Measurements from ENCODE around the gene SOWAHA. TPM values are rescaled to one million over a fixed set of nuclear protein-coding genes. Genes with fewer than 3 reads are reported as not detected.

SOWAHA gene
- total and polyA plus RNA-seq, 2 of the 4 experiments (the other 2 are of a cell fraction): 0.03 TPM; not detected in 1

GRCh38 chr5:132848270-132848669, 35.2 kb downstream of the SOWAHA start (continued):
- no peak for TF ChIP-seq ELK1 (IDR thresholded peaks at IDR 0.05; ENCODE audit: borderline replicate concordance, low read depth, low read length)
- no peak for TF ChIP-seq USF2 (IDR thresholded peaks at IDR 0.05; ENCODE audit: low read depth, low read length)
- TF ChIP-seq CHD1 (IDR thresholded peaks at IDR 0.05; ENCODE audit: low read depth, low read length): no peak
- TF ChIP-seq SMC3 (IDR thresholded peaks at IDR 0.05; ENCODE audit: low read depth, low read length): no peak

GRCh38 chr5:132849347-132849746, 36.2 kb downstream of the SOWAHA start:
- WGBS, 2 experiments (ENCODE audit: extremely low coverage in 2 of 2, insufficient read length in 1 of 2): no CpG with 5 or more reads among the region's 1 CpG
- no peak overlapping the region for H3K14ac ChIP-seq (replicated peaks; ENCODE audit: low read depth, low read length)
- no peak overlapping the region for H2BK20ac ChIP-seq (ENCODE audit: low read depth, low read length)
- no peak overlapping the region for H2AK5ac ChIP-seq (ENCODE audit: low read depth, low read length)
- no peak overlapping the region for H2AK9ac ChIP-seq (replicated peaks; ENCODE audit: low read depth, low read length, poor library complexity)
- peak overlapping the region; percentile 29 for H3K18ac ChIP-seq (ENCODE audit: low read depth, low read length)
- H4K20me1 ChIP-seq (ENCODE audit: insufficient read depth, low read length): no peaks in the 10 kb centered on the region
- ATAC-seq (ENCODE audit: low read depth) (no peak), DNase-seq (no peak)
- H2BK15ac ChIP-seq (ENCODE audit: low read depth, low read length): no peak overlapping the region
- no peak overlapping the region; the same call in 1 of the 2 replicates for H3K23ac ChIP-seq (ENCODE audit: low read depth, low read length)
- H3K4ac ChIP-seq (ENCODE audit: low read depth, low read length): no peak overlapping the region
- 0 out of 4 replicates have a peak overlapping the region, but pooled peaks of 1 of the 2 experiments have one; percentile 19 for H4K8ac ChIP-seq (ENCODE audit: low read depth in 2 of 2, low read length in 2 of 2)
- no peaks in the 10 kb centered on the region for H3K27me3 ChIP-seq (ENCODE audit: control insufficient read depth, insufficient read depth, low read length)
- H3K27ac ChIP-seq (ENCODE audit: insufficient read depth, low read length): no peak overlapping the region
- intact Hi-C loops (cut with micrococcal nuclease): no loop called here
- no peaks in the 10 kb centered on the region for H3K36me3 ChIP-seq (ENCODE audit: control insufficient read depth, insufficient read depth, low read length)
- dilution Hi-C loops (cut with HindIII; ENCODE audit: low sequenced_read_pairs, unreplicated experiment): no loop called here
- H3K4me2 ChIP-seq (ENCODE audit: low read depth, low read length): no peak overlapping the region
- ChIA-PET POLR2A (ENCODE audit: unreplicated experiment) (no interaction called here), CTCF (no interaction called here)
- no peaks in the 10 kb centered on the region for H3K79me1 ChIP-seq (ENCODE audit: low read depth in 1 of 2, low read length in 2 of 2)
- peaks cover 3% of the 10 kb centered on the region; the same call in 1 of the 2 replicates for H3K4me1 ChIP-seq (ENCODE audit: control insufficient read depth, insufficient read depth, low read length)
- H4K5ac ChIP-seq (ENCODE audit: low read depth, low read length): 0 out of 2 replicates have a peak overlapping the region, but pooled peaks have one; percentile 17
- no peak overlapping the region for H3K56ac ChIP-seq (ENCODE audit: extremely low read depth, insufficient read depth, low read length)
- TF ChIP-seq NFE2L2 (IDR thresholded peaks at IDR 0.05; ENCODE audit: low read depth, low read length): no peak
- TF ChIP-seq CEBPB (IDR thresholded peaks at IDR 0.05; ENCODE audit: low read depth, low read length): peak; percentile 76
- H2AFZ ChIP-seq (replicated peaks; ENCODE audit: low read length, poor library complexity): no peak overlapping the region
- H3K9me1 ChIP-seq (ENCODE audit: insufficient read depth, low read length): no peaks in the 10 kb centered on the region
- H2BK120ac ChIP-seq (ENCODE audit: low read depth, low read length): peak overlapping the region; percentile 6; the same call in 1 of the 2 replicates
- no peak overlapping the region for H2BK5ac ChIP-seq (ENCODE audit: low read depth, low read length, poor library complexity, severe bottlenecking)
- no peak overlapping the region for H3K9ac ChIP-seq (ENCODE audit: low read depth, low read length)
- no peaks in the 10 kb centered on the region for H3K9me3 ChIP-seq (ENCODE audit: control insufficient read depth, insufficient read depth, low read length)
- H4K91ac ChIP-seq (ENCODE audit: insufficient read depth, low read depth, low read length): no peak overlapping the region
- BruUV-seq (replicated peaks): no TSS peak
- in situ Hi-C loops (cut with MboI; ENCODE audit: low sequenced_read_pairs): no loop called here
- H3K4me3 ChIP-seq (ENCODE audit: insufficient read depth, low read depth, low read length): no peak overlapping the region
